ENCODE results near the gene CLCN3. TPM values are rescaled to one million over a fixed set of nuclear protein-coding genes. Genes with fewer than 3 reads are reported as not detected.

The CLCN3 gene
- total RNA-seq, 2 experiments from 2014 or later, result 17.8 to 42.0 TPM

DNA sequence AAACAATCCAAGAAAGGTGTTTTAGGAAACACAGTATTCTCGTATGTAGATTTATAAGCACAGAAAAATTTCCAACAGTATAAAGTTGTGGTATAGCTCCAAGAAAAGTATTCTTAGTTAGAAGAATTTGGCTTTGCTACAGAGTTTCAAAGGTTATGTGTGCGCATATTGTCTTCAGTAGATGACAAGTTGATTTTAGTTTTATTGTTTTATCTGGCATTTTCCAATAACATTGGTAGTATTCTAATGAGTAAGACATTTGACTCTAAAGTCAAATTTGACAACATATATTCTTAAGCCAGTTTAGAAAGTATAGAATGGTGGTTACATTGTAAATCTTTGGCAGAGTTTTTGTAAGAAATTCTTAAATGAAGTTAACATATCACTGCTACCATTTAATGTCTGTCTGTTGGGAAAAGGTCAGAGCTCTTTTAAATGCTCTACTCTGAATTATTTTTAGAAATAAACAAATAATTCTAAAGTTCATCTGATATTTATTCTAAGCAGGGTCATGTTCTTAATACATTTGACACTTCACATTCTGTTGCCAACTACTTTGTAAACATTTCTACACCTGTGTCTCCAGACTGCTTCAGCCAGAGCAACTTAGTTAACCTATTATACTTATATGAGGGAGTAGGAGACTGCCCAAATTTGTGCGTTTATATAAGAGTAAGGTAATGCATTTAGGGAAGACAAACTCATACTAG lies 30.0 kb downstream of the CLCN3 start:
- Histone ChIP-seq H3K9me3 (ENCODE audit: low read length) (peaks cover 12% of the 10 kb centered on the region; the same call in 1 of the 2 replicates), H3K4me3 (ENCODE audit: low read depth, low read length, poor library complexity, severe bottlenecking) (no peak overlapping the region), H3K4me1 (ENCODE audit: insufficient read depth, low read length, poor library complexity, severe bottlenecking) (peaks cover 9% of the 10 kb centered on the region), H4K20me1 (ENCODE audit: insufficient read depth, low read length) (no peaks in the 10 kb centered on the region), H2AFZ (ENCODE audit: low read length) (no peak overlapping the region), H3K9me2 (ENCODE audit: insufficient read depth, low read length) (no peaks in the 10 kb centered on the region), H3K79me2 (ENCODE audit: insufficient read depth, low read depth, low read length) (peaks cover 50% of the 10 kb centered on the region; the same call in 1 of the 2 replicates), H3K27ac (ENCODE audit: low read depth, low read length, poor library complexity, severe bottlenecking) (no peak overlapping the region), H3K4me2 (ENCODE audit: low read length) (no peak overlapping the region), H3K36me3 (ENCODE audit: insufficient read depth, low read length) (peaks cover 52% of the 10 kb centered on the region)
- TF ChIP-seq EZH2phosphoT487 (IDR thresholded peaks at IDR 0.05; ENCODE audit: borderline replicate concordance, low read depth, low read length), result no peak
- TF ChIP-seq, protein P1, sequence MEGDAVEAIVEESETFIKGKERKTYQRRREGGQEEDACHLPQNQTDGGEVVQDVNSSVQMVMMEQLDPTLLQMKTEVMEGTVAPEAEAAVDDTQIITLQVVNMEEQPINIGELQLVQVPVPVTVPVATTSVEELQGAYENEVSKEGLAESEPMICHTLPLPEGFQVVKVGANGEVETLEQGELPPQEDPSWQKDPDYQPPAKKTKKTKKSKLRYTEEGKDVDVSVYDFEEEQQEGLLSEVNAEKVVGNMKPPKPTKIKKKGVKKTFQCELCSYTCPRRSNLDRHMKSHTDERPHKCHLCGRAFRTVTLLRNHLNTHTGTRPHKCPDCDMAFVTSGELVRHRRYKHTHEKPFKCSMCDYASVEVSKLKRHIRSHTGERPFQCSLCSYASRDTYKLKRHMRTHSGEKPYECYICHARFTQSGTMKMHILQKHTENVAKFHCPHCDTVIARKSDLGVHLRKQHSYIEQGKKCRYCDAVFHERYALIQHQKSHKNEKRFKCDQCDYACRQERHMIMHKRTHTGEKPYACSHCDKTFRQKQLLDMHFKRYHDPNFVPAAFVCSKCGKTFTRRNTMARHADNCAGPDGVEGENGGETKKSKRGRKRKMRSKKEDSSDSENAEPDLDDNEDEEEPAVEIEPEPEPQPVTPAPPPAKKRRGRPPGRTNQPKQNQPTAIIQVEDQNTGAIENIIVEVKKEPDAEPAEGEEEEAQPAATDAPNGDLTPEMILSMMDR (conservative IDR thresholded peaks at IDR 0.05; ENCODE audit: low read length), result no peak
- no TSS peak for BruUV-seq (replicated peaks)
- intact Hi-C loops (cut with micrococcal nuclease; ENCODE audit: unreplicated experiment), result no loop called here
- no peak for DNase-seq (ENCODE audit: low spot score)
- ChIA-PET CTCF (ENCODE audit: unreplicated experiment) (interaction anchor here (1.5 kb wide), 1 partner anchor 9 kb away, joined by 3 read pairs; no protein-coding TSS in a partner anchor), POLR2A (interaction anchor here (0.6 to 2.7 kb wide), 6 partner anchors 9 to 47 kb away, joined by 3 to 18 read pairs (median 4); no protein-coding TSS in a partner anchor)

DNA sequence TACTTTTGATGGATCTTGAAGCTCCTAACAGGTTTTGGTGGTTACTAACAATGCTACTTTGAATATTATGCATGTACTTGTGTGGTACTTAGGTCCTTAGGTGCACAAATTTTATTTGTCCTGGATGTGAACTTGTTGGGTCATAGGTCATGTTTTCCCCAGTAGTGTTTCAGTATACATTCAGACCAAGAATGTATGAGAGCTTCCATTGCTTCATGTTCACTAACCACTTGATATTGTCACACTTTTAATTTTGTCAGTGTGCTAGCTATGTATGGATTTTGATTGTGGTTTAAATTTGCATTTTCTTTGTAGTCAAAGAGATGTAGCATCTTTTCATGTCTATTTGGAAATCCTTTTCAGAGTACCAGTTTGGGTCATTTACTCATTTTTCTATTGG lies 32.2 kb downstream of the CLCN3 start:
- intact Hi-C loops (cut with micrococcal nuclease; ENCODE audit: unreplicated experiment), result no loop called here
- POLR2A ChIA-PET, result interaction anchor here (0.5 to 1.3 kb wide), 4 partner anchors 20 to 40 kb away, joined by 3 to 4 read pairs (median 4); no protein-coding TSS in a partner anchor
- H3K4me1 ChIP-seq (ENCODE audit: insufficient read depth, low read length, poor library complexity, severe bottlenecking), result peaks cover 9% of the 10 kb centered on the region

More for the DNA sequence above, 32.2 kb downstream of the CLCN3 start:
- no peak overlapping the region for H3K4me3 ChIP-seq (ENCODE audit: low read depth, low read length, poor library complexity, severe bottlenecking)
- H3K9me2 ChIP-seq (ENCODE audit: insufficient read depth, low read length), result no peaks in the 10 kb centered on the region
- H3K79me2 ChIP-seq (ENCODE audit: insufficient read depth, low read depth, low read length), result peaks cover 70% of the 10 kb centered on the region; the same call in 1 of the 2 replicates
- H3K9me3 ChIP-seq (ENCODE audit: low read length), result peaks cover 12% of the 10 kb centered on the region; the same call in 1 of the 2 replicates
- no TSS peak for BruUV-seq (replicated peaks)
- TF ChIP-seq EZH2phosphoT487 (IDR thresholded peaks at IDR 0.05; ENCODE audit: borderline replicate concordance, low read depth, low read length), result no peak
- TF ChIP-seq, protein P1 (conservative IDR thresholded peaks at IDR 0.05; ENCODE audit: low read length), result no peak
- no peak overlapping the region for H3K27ac ChIP-seq (ENCODE audit: low read depth, low read length, poor library complexity, severe bottlenecking)
- no peaks in the 10 kb centered on the region for H4K20me1 ChIP-seq (ENCODE audit: insufficient read depth, low read length)
- peaks cover 46% of the 10 kb centered on the region for H3K36me3 ChIP-seq (ENCODE audit: insufficient read depth, low read length)
- no peak overlapping the region for H2AFZ ChIP-seq (ENCODE audit: low read length)
- DNase-seq (ENCODE audit: low spot score), result no peak
- CTCF ChIA-PET (ENCODE audit: unreplicated experiment), result no interaction called here
- H3K4me2 ChIP-seq (ENCODE audit: low read length), result no peak overlapping the region

Data from OCI-LY7 (cell line).